A549 treated with ZK216348 at 1 μM for 4 hours (cell line): ENCODE measurements around the gene CDH6. TPM values are rescaled to one million over a fixed set of nuclear protein-coding genes. Genes with fewer than 3 reads are reported as not detected.

ENCODE experiments used
- total RNA-seq: library from RNA; stranded (reverse); fragments of 200-300 nt; extraction: Qiagen RNA extraction; gene quantifications from 5 replicates; pipeline ENCODE4 v1.2.3, GENCODE V29; 2022; ENCODE audit warnings: low read depth

The CDH6 gene
- 0.07 to 0.15 TPM (median 0.11 TPM) in 4 of 5 replicates, not detected in the other for total RNA-seq

DNA sequence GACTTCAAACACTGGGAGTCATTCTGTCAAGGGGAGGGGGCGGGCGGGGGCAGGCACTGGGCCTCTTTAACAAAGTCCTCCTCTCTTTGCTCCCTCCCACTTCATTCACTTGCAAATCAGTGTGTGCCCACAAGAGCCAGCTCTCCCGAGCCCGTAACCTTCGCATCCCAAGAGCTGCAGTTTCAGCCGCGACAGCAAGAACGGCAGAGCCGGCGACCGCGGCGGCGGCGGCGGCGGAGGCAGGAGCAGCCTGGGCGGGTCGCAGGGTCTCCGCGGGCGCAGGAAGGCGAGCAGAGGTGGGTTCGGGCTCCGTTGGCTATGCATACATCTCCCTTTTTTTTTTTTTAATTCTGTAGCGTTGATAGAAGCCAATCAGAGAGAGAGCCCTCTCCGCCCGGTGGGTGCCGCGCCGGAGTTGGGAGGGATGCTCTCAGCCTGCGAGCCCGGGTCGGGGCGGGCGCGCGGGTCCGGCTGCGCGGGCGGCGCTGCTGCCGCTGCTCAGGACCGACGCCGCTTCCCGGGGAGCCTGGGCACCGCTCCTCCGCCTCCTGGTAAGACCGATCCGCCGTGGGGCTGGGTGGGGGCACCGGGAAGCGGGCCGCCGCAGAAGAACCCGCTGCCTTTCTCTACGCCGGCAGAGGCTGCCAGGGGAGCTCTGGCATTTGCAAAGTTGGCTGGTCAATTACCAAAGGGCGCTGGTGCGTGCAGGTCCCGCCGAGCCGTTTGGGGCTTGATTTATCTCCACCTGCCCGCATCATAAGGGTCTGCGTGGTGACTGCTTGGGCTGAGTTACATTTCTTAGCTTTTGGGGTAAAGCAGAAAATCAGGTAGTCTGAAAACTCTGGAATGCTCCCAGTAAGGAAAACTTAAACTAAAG, at the start of gene CDH6:
Gene CDH6 (plus strand): TSS at position 96 of the 877 bp plus-strand sequence. CDS start 73,788 bp downstream, outside the sequence.

